ENCODE data around the gene C6. TPM values are rescaled to one million over a fixed set of nuclear protein-coding genes. Genes with fewer than 3 reads are reported as not detected.

The C6 gene
- total and polyA plus RNA-seq, 8 donors = 0.45 to 6.5 (median 1.0) TPM; not detected in 2

DNA sequence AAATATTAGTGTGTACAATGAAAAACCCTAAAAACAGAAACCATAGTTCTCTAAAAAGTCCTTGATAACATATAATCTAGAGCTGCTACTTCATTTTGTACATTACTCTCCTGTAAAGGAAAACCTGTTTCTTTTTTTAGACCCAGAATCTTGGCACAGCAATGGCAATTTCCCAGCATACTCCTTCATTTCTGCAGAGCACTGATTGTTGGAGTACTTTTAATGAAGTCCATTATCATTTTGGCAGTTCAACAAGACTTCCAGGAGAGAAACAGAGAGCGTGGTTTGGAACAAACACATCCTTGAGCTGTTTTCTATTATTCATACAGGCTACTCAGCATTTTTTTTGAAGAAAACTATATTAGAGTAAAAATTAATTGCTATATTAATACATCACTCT is 119.5 kb downstream of the C6 start:
- 18 to 55% (median 36%) methylated on average over 1 of the region's 1 CpG for WGBS, 5 donors
- Histone ChIP-seq H3K4me1 (no peaks in the 10 kb centered on the region), H3K9me3 (peaks cover 0 to 7% (median 0%) of the 10 kb centered on the region in 4 donors), H3K27me3 (no peaks in the 10 kb centered on the region), H3K36me3 (no peaks in the 10 kb centered on the region), H3K27ac (no peak overlapping the region), H3K4me3 (no peak overlapping the region)
- no peak for DNase-seq
- TF ChIP-seq EP300 (IDR thresholded peaks at IDR 0.05) = no peak
- no peak for TF ChIP-seq POLR2A (IDR thresholded peaks at IDR 0.05)
- no peak for TF ChIP-seq POLR2AphosphoS5 (IDR thresholded peaks at IDR 0.05)
- TF ChIP-seq, protein P1, sequence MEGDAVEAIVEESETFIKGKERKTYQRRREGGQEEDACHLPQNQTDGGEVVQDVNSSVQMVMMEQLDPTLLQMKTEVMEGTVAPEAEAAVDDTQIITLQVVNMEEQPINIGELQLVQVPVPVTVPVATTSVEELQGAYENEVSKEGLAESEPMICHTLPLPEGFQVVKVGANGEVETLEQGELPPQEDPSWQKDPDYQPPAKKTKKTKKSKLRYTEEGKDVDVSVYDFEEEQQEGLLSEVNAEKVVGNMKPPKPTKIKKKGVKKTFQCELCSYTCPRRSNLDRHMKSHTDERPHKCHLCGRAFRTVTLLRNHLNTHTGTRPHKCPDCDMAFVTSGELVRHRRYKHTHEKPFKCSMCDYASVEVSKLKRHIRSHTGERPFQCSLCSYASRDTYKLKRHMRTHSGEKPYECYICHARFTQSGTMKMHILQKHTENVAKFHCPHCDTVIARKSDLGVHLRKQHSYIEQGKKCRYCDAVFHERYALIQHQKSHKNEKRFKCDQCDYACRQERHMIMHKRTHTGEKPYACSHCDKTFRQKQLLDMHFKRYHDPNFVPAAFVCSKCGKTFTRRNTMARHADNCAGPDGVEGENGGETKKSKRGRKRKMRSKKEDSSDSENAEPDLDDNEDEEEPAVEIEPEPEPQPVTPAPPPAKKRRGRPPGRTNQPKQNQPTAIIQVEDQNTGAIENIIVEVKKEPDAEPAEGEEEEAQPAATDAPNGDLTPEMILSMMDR (IDR thresholded peaks at IDR 0.05) = no peak
- intact Hi-C loops (cut with DNase I; ENCODE audit: low total_unique reads) = no loop called here

Other genes starting within 250 kb of the C6 start
- gene MROH2B, start 142.2 kb downstream of the C6 start, total RNA-seq = not detected
- not detected for gene MROH2B, start 142.2 kb downstream of the C6 start, polyA plus RNA-seq

Data from stomach (tissue), 9 donors.